ENCODE results near the gene MOCS3. TPM values are rescaled to one million over a fixed set of nuclear protein-coding genes. Genes with fewer than 3 reads are reported as not detected.
A peak's percentile ranks its signal among the peaks of the same experiment; 100 is the strongest.

Gene MOCS3
- total RNA-seq, 1 experiment from 2014 or later: 5.8 TPM

GRCh38 chr20:50918403-50918802 lies 40.2 kb upstream of the MOCS3 start:
- TF ChIP-seq CTCF (IDR thresholded peaks at IDR 0.05) (no peak), POLR2AphosphoS5 (IDR thresholded peaks at IDR 0.05; ENCODE audit: low read depth, low read length) (no peak), REST (IDR thresholded peaks at IDR 0.05; ENCODE audit: insufficient read depth in 1 of 2, low read depth in 2 of 2, low read length in 1 of 2) (no peak), TCF7L2 (IDR thresholded peaks at IDR 0.05; ENCODE audit: low read depth, low read length) (no peak), SIN3A (IDR thresholded peaks at IDR 0.05; ENCODE audit: borderline replicate concordance, insufficient read depth, low read depth, low read length) (no peak)
- no peaks in the 10 kb centered on the region for H3K9me3 ChIP-seq (ENCODE audit: control insufficient read depth, insufficient read depth, low read depth, low read length)
- peaks cover 17% of the 10 kb centered on the region; the same call in 1 of the 2 replicates for H3K36me3 ChIP-seq (ENCODE audit: control insufficient read depth, insufficient read depth, low read length)
- no peaks in the 10 kb centered on the region for H3K27me3 ChIP-seq (ENCODE audit: control insufficient read depth, insufficient read depth, low read length)
- intact Hi-C loops (cut with micrococcal nuclease; ENCODE audit: unreplicated experiment) (no loop called here), in situ Hi-C loops (cut with HindIII; ENCODE audit: low pct_unique_long_range_greater_than_20kb, low sequenced_read_pairs) (no loop called here)
- CTCF ChIA-PET: no interaction called here
- BruUV-seq (replicated peaks): TSS peak; percentile 7
- no peak overlapping the region; the same call in 1 of the 2 replicates for H3K27ac ChIP-seq (ENCODE audit: low read length)
- DNase-seq (ENCODE audit: low read depth, low spot score) (no peak), ATAC-seq (no peak)
- POLR2A ChIA-PET: no interaction called here
- peaks cover 49% of the 10 kb centered on the region for H3K4me1 ChIP-seq (ENCODE audit: control insufficient read depth, insufficient read depth, low read length)
- H3K4me3 ChIP-seq (ENCODE audit: low read depth in 2 of 2, low read length in 2 of 2): no peak overlapping the region

- no TSS peak for BruUV-seq (replicated peaks)
- POLR2A ChIA-PET: interaction anchor here (0.6 kb wide), 1 partner anchor 7 kb away, joined by 3 read pairs; no protein-coding TSS in a partner anchor
- TF ChIP-seq CTCF (IDR thresholded peaks at IDR 0.05): no peak
- no peak for TF ChIP-seq REST (IDR thresholded peaks at IDR 0.05; ENCODE audit: insufficient read depth in 1 of 2, low read depth in 2 of 2, low read length in 1 of 2)
- no peak for TF ChIP-seq TCF7L2 (IDR thresholded peaks at IDR 0.05; ENCODE audit: low read depth, low read length)
- no peak for TF ChIP-seq SIN3A (IDR thresholded peaks at IDR 0.05; ENCODE audit: borderline replicate concordance, insufficient read depth, low read depth, low read length)
- no peak for TF ChIP-seq POLR2AphosphoS5 (IDR thresholded peaks at IDR 0.05; ENCODE audit: low read depth, low read length)
- Histone ChIP-seq H3K9me3 (ENCODE audit: control insufficient read depth, insufficient read depth, low read depth, low read length) (no peaks in the 10 kb centered on the region), H3K27ac (ENCODE audit: low read length) (no peak overlapping the region), H3K27me3 (ENCODE audit: control insufficient read depth, insufficient read depth, low read length) (no peaks in the 10 kb centered on the region), H3K36me3 (ENCODE audit: control insufficient read depth, insufficient read depth, low read length) (peaks cover 18% of the 10 kb centered on the region; the same call in 1 of the 2 replicates), H3K4me1 (ENCODE audit: control insufficient read depth, insufficient read depth, low read length) (peaks cover 38% of the 10 kb centered on the region), H3K4me3 (ENCODE audit: low read depth in 2 of 2, low read length in 2 of 2) (no peak overlapping the region)
- in situ Hi-C loops (cut with HindIII; ENCODE audit: low pct_unique_long_range_greater_than_20kb, low sequenced_read_pairs): no loop called here
- no peak for DNase-seq (ENCODE audit: low read depth, low spot score)
- CTCF ChIA-PET: interaction anchor here (0.6 to 0.9 kb wide), 2 partner anchors 14 to 68 kb away, joined by 5 to 10 read pairs; no protein-coding TSS in a partner anchor
- intact Hi-C loops (cut with micrococcal nuclease; ENCODE audit: unreplicated experiment): no loop called here
- no peak for ATAC-seq
These were observed 39.1 kb upstream of the MOCS3 start for GRCh38 chr20:50919567-50919966.

Measured in Panc1 (cell line).